ENCODE data around the gene SLC44A5. TPM values are rescaled to one million over a fixed set of nuclear protein-coding genes. Genes with fewer than 3 reads are reported as not detected.

SLC44A5 gene
- total RNA-seq, 2 experiments from 2014 or later: not detected

DNA sequence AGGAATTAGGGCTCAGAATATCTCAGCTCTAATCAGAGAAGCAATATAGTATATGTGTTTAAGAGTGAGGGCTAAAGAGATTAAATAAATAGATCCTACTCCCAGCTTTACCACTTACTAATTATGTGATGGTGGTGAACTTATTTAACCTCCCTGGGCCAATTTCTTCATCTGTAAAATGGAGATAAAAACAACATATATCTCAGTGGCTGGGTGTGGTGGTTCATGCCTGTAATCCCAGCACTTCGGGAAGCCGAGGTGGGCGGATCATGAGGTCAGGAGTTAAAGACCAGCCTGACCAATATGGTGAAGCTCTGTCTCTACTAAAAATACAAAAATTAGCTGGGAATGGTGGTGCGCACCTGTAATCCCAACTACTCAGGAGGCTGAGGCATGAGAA is 135.2 kb downstream of the SLC44A5 start:
- no peaks in the 10 kb centered on the region for H3K36me3 Mint-ChIP-seq (ENCODE audit: low read depth)

GRCh38 chr1:75472971-75473603 is 137.8 kb downstream of the SLC44A5 start:
- Mint-ChIP-seq H3K36me3 (ENCODE audit: low read depth) (no peaks in the 10 kb centered on the region), H3K27me3 (no peaks in the 10 kb centered on the region), H3K4me3 (no peak overlapping the region), H3K27ac (no peak overlapping the region), H3K4me1 (no peaks in the 10 kb centered on the region), H3K9me3 (ENCODE audit: low read depth) (peaks cover 4% of the 10 kb centered on the region)
- ChIA-PET POLR2A (no interaction called here), CTCF (no interaction called here)
- intact Hi-C loops (cut with DNase I, micrococcal nuclease): no loop called here
- ATAC-seq (no peak), DNase-seq (no peak)

More for the DNA sequence above, 135.2 kb downstream of the SLC44A5 start:
- CTCF ChIA-PET: no interaction called here
- Mint-ChIP-seq H3K4me3 (no peak overlapping the region), H3K4me1 (no peaks in the 10 kb centered on the region), H3K9me3 (ENCODE audit: low read depth) (peaks cover 4% of the 10 kb centered on the region), H3K27ac (no peak overlapping the region), H3K27me3 (no peaks in the 10 kb centered on the region)
- DNase-seq (no peak), ATAC-seq (no peak)
- intact Hi-C loops (cut with DNase I, micrococcal nuclease): no loop called here
- POLR2A ChIA-PET: no interaction called here

DNA sequence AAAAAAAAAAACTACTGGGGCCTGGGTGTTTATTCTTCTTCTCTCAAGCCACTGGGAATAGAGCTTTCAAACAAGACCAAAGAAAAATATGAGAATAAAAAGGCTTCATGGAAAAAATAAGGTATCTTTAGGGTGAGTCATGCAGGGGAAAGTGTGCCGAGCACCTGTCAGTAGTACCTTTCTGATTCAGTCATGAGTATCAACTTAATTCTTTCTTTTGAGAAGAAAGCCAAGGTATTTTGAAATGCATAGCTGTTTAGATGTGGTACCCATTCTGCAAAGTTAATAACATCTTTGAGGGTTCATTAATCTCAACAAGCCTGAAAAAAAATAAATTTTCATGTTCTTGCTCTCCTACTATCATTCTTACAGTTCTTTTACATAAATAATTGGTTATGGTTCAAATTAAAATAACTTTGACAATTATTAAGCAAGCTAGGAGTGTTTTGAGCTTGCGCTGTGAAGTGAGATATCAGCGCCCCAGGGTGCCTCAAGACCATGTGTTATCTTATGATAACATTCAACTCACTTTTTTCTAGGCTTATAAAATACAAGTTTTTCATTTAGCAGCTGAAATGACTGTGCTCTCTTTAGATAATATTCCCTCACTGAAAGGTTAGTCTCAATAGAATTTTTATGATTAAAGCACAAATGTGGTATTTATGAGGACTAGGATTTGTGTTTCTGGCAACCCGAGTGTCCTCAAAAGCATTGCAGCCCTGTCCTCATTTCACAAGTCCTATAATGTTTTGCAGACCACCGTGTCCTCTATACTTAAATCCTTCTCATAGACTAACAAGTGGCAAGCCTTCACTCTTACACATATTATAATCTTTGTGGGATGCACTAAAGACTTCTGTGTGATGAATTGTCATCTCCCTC is 138.6 kb downstream of the SLC44A5 start:
- no peak for DNase-seq
- POLR2A ChIA-PET: no interaction called here
- Mint-ChIP-seq H3K4me3 (no peak overlapping the region), H3K27me3 (no peaks in the 10 kb centered on the region), H3K4me1 (no peaks in the 10 kb centered on the region), H3K36me3 (ENCODE audit: low read depth) (no peaks in the 10 kb centered on the region), H3K27ac (no peak overlapping the region), H3K9me3 (ENCODE audit: low read depth) (peaks cover 2% of the 10 kb centered on the region)
- intact Hi-C loops (cut with DNase I, micrococcal nuclease): no loop called here
- no peak for ATAC-seq
- CTCF ChIA-PET: no interaction called here

- no peaks in the 10 kb centered on the region for H3K4me1 Mint-ChIP-seq
- H3K9me3 Mint-ChIP-seq (ENCODE audit: low read depth): no peaks in the 10 kb centered on the region
- no peaks in the 10 kb centered on the region for H3K36me3 Mint-ChIP-seq (ENCODE audit: low read depth)
Observed at GRCh38 chr1:75471252-75471651, 139.7 kb downstream of the SLC44A5 start.

GRCh38 chr1:75470448-75470847 is 140.5 kb downstream of the SLC44A5 start:
- ChIA-PET POLR2A (no interaction called here), CTCF (no interaction called here)
- no peak for ATAC-seq
- Mint-ChIP-seq H3K27ac (no peak overlapping the region), H3K36me3 (ENCODE audit: low read depth) (no peaks in the 10 kb centered on the region), H3K27me3 (no peaks in the 10 kb centered on the region), H3K4me1 (no peaks in the 10 kb centered on the region), H3K9me3 (ENCODE audit: low read depth) (no peaks in the 10 kb centered on the region), H3K4me3 (no peak overlapping the region)
- DNase-seq: no peak
- intact Hi-C loops (cut with DNase I, micrococcal nuclease): no loop called here

More at GRCh38 chr1:75471252-75471651, 139.7 kb downstream of the SLC44A5 start:
- no peaks in the 10 kb centered on the region for H3K27me3 Mint-ChIP-seq
- CTCF ChIA-PET: no interaction called here
- POLR2A ChIA-PET: no interaction called here
- intact Hi-C loops (cut with DNase I, micrococcal nuclease): no loop called here
- no peak for ATAC-seq
- no peak overlapping the region for H3K4me3 Mint-ChIP-seq
- H3K27ac Mint-ChIP-seq: no peak overlapping the region
- no peak for DNase-seq

DNA sequence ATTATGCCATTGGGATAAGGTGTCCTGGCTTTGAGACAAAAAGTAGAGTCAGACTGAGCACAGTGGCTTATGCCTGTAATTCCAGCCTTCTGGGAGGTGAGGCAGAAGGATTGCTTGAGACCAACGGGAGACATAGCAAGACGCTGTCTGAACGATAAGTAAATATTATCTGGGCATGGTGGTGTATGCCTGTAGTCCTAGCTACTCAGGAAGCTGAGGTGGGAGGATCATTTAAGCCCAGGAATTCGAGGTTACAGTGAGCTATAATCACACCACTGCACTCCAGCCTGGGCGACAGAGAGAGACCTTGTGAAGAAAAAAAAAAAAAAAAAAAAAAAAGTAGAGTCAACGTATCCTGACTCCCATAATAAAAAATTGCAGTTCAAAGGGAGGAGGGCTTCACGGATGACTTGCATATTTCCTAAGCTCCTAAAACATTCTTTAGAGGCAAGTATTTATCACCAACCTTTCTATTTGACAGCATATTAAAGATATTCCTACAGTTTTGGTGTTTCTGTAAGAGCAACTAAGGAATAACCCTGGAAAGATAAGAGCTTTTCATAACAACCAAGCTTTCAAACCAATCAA is 141.2 kb downstream of the SLC44A5 start:
- Mint-ChIP-seq H3K4me1 (no peaks in the 10 kb centered on the region), H3K27me3 (no peaks in the 10 kb centered on the region), H3K4me3 (no peak overlapping the region), H3K36me3 (ENCODE audit: low read depth) (no peaks in the 10 kb centered on the region), H3K27ac (no peak overlapping the region), H3K9me3 (ENCODE audit: low read depth) (peaks cover 4% of the 10 kb centered on the region)
- ChIA-PET CTCF (no interaction called here), POLR2A (no interaction called here)
- ATAC-seq (no peak), DNase-seq (no peak)
- intact Hi-C loops (cut with DNase I, micrococcal nuclease): no loop called here

DNA sequence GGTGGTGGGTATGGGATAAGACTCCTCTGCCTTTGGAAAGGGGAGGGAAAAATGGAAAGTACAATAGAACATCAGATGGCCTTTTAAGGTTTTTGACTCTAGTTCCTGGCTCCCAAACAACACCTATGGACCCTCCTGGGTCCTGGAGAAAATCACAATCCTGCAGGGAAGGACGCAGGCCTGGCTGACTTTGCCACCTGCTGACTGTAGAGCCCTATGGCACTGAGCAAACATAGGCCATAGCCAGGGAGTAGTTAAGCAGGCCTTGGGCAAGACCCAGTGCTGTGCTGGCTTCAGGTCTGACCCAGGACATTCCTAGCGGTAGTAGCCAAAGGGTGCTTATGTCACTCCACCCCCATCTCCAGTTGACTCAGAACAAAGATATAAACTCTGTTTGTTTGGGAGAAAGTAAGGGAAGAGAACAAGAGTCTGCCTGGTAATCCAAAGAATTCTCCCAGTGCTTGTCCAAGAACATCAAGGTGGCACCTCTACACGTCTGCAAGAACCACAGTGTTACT is 149.0 kb downstream of the SLC44A5 start:
- Mint-ChIP-seq H3K27me3 (no peaks in the 10 kb centered on the region), H3K27ac (no peak overlapping the region), H3K4me3 (no peak overlapping the region), H3K4me1 (no peaks in the 10 kb centered on the region), H3K9me3 (ENCODE audit: low read depth) (peaks cover 11% of the 10 kb centered on the region), H3K36me3 (ENCODE audit: low read depth) (no peaks in the 10 kb centered on the region)
- DNase-seq: no peak
- intact Hi-C loops (cut with DNase I, micrococcal nuclease): no loop called here
- ATAC-seq: no peak
- ChIA-PET POLR2A (no interaction called here), CTCF (no interaction called here)

DNA sequence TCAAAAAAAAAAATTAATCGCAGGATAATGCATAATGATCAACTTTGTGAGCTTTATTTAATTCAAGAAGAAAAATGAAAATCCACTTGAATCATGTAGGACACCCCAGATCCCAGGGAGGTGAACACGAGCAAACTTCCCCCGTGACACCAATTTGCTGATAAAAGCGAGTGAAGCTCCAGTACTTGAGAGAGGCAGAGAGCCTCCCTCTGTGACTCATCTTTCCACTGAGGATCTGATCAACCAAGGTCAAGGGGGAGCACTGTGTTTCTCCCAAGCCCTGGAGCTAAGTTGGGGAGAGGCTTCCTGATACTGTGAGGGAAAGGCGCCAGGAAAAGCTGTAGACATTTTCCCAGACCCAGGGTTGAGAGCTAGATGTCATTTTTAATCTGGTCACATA is 160.9 kb downstream of the SLC44A5 start:
- H3K36me3 Mint-ChIP-seq (ENCODE audit: low read depth): no peaks in the 10 kb centered on the region
- peaks cover 2% of the 10 kb centered on the region for H3K27me3 Mint-ChIP-seq
- intact Hi-C loops (cut with DNase I, micrococcal nuclease): no loop called here
- ChIA-PET POLR2A (no interaction called here), CTCF (no interaction called here)
- DNase-seq (no peak), ATAC-seq (no peak)
- no peaks in the 10 kb centered on the region for H3K9me3 Mint-ChIP-seq (ENCODE audit: low read depth)
- no peaks in the 10 kb centered on the region for H3K4me1 Mint-ChIP-seq
- no peak overlapping the region for H3K4me3 Mint-ChIP-seq
- H3K27ac Mint-ChIP-seq: no peak overlapping the region

GRCh38 chr1:75444220-75444619 is 166.7 kb downstream of the SLC44A5 start:
- intact Hi-C loops (cut with DNase I, micrococcal nuclease): no loop called here
- no peaks in the 10 kb centered on the region for H3K36me3 Mint-ChIP-seq (ENCODE audit: low read depth)
- H3K9me3 Mint-ChIP-seq (ENCODE audit: low read depth): peaks cover 2% of the 10 kb centered on the region
- no peak overlapping the region for H3K27ac Mint-ChIP-seq
- DNase-seq (no peak), ATAC-seq (no peak)
- no peak overlapping the region for H3K4me3 Mint-ChIP-seq
- peaks cover 2% of the 10 kb centered on the region for H3K27me3 Mint-ChIP-seq
- H3K4me1 Mint-ChIP-seq: no peaks in the 10 kb centered on the region
- ChIA-PET CTCF (no interaction called here), POLR2A (no interaction called here)

DNA sequence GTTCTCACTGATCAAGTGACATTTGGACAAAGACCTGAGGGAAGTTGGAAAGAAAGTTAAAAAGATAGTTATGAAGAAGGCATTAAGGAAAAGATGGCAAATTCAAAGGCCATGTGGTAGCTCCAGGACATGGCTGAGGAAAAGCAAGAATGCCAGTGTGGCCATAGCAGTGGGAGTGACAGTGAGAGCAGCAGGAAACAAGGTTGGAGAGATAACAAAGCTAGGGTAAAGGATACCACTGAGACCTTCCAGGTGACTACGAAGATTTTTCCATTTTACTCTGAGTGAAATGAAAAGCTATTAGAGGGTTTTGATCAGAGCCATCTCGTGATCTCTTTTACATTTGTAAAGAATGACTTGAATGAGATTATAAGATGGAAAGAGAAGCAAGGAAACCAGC is 170.6 kb downstream of the SLC44A5 start:
- peaks cover 2% of the 10 kb centered on the region for H3K27me3 Mint-ChIP-seq
- no peak for DNase-seq
- H3K4me1 Mint-ChIP-seq: no peaks in the 10 kb centered on the region
- no peak overlapping the region for H3K4me3 Mint-ChIP-seq
- intact Hi-C loops (cut with DNase I, micrococcal nuclease): no loop called here
- ChIA-PET POLR2A (no interaction called here), CTCF (no interaction called here)
- no peaks in the 10 kb centered on the region for H3K36me3 Mint-ChIP-seq (ENCODE audit: low read depth)
- no peak for ATAC-seq
- H3K9me3 Mint-ChIP-seq (ENCODE audit: low read depth): peaks cover 2% of the 10 kb centered on the region
- no peak overlapping the region for H3K27ac Mint-ChIP-seq

DNA sequence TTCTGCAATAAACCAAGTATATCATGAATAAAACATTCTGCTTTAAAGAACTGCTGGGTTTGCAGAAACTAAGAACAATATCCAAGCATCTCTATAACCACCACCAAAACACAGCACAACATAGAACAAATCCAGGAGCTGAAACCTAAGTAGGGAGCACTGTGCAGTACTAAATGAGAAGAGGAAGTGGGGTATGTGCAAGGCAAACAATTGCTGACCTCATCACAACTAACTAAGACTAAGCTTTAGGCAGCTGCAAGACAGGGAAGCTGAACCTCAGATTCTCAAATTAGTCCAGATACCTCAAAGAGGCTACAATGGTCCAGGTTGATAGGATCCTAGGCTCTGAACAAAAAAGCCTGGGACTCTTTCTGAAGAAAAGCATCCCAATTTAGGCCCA is 172.6 kb downstream of the SLC44A5 start:
- peaks cover 2% of the 10 kb centered on the region for H3K27me3 Mint-ChIP-seq
- ATAC-seq (no peak), DNase-seq (no peak)
- H3K4me3 Mint-ChIP-seq: no peak overlapping the region
- ChIA-PET CTCF (no interaction called here), POLR2A (no interaction called here)
- intact Hi-C loops (cut with DNase I, micrococcal nuclease): no loop called here
- no peak overlapping the region for H3K27ac Mint-ChIP-seq
- peaks cover 2% of the 10 kb centered on the region for H3K9me3 Mint-ChIP-seq (ENCODE audit: low read depth)
- no peaks in the 10 kb centered on the region for H3K36me3 Mint-ChIP-seq (ENCODE audit: low read depth)
- no peaks in the 10 kb centered on the region for H3K4me1 Mint-ChIP-seq

DNA sequence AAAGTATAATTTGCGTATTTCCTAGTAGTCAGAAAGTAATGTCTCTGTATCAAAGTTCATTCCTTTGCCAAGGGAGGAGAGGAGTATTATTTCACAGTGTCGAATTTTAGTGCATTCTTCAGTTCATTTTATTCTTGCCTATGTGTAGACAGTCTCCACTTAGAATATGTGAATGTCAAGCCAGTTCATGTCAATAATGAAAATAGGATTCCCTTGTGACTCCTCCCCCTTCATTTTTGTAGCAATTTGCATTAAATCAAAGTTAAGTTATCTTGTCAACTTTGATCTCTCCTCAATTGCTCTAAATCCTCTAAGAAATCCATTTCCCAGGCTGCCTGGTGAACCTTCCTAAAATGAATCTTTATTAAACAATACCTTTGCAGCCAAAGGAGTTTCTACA is 179.1 kb downstream of the SLC44A5 start:
- Mint-ChIP-seq H3K4me3 (no peak overlapping the region), H3K9me3 (ENCODE audit: low read depth) (no peaks in the 10 kb centered on the region), H3K36me3 (ENCODE audit: low read depth) (no peaks in the 10 kb centered on the region), H3K27ac (no peak overlapping the region), H3K27me3 (peaks cover 2% of the 10 kb centered on the region), H3K4me1 (no peaks in the 10 kb centered on the region)
- intact Hi-C loops (cut with DNase I, micrococcal nuclease): no loop called here
- POLR2A ChIA-PET: no interaction called here
- DNase-seq (no peak), ATAC-seq (no peak)
- CTCF ChIA-PET: no interaction called here

All from activated CD4-positive, alpha-beta T cell treated with anti-CD3 and anti-CD28 coated beads for 36 hours (primary cell).